Umbilical cord (tissue), 2 donors: Measurements from ENCODE around the gene TRIO. TPM values are rescaled to one million over a fixed set of nuclear protein-coding genes. Genes with fewer than 3 reads are reported as not detected.

Experiments used
- DNase-seq: peaks from one replicate; pipeline ENCODE4 v3.0.0-alpha.2; 2015; ENCODE audit warnings: low spot score
- total RNA-seq: library from RNA; depleted of rRNA; stranded (reverse); fragments of >200 nt; gene quantifications from one replicate; pipeline ENCODE4 v1.2.3, GENCODE V29; 2014; ENCODE audit warnings: low replicate concordance; ENCODE audit not compliant: insufficient read depth

The TRIO gene
- total RNA-seq, 1 donor from 2014 or later, result 170 TPM

GRCh38 chr5:14351845-14352712 is 208.9 kb downstream of the TRIO start:
- peak; percentile 58 for DNase-seq

GRCh38 chr5:14353726-14354474 is 210.8 kb downstream of the TRIO start:
- no peak for DNase-seq

- DNase-seq, result peak; percentile 59
Observed at GRCh38 chr5:14355391-14355790, 212.2 kb downstream of the TRIO start.

- no peak for DNase-seq
Observed at GRCh38 chr5:14356305-14356704, 213.2 kb downstream of the TRIO start.

- DNase-seq, result no peak
Observed at GRCh38 chr5:14357441-14357840, 214.3 kb downstream of the TRIO start.

GRCh38 chr5:14357851-14358250 is 214.7 kb downstream of the TRIO start:
- DNase-seq, result no peak

GRCh38 chr5:14358536-14358935 is 215.4 kb downstream of the TRIO start:
- no peak for DNase-seq

- no peak for DNase-seq
Observed at GRCh38 chr5:14359069-14360043, 216.2 kb downstream of the TRIO start.

- no peak for DNase-seq
Observed at GRCh38 chr5:14362491-14362890, 219.3 kb downstream of the TRIO start.

- DNase-seq, result no peak
Observed at GRCh38 chr5:14364096-14364495, 221.0 kb downstream of the TRIO start.

GRCh38 chr5:14364576-14365472 is 221.7 kb downstream of the TRIO start:
- no peak for DNase-seq

- DNase-seq, result no peak
Observed at GRCh38 chr5:14365831-14366430, 222.8 kb downstream of the TRIO start.

GRCh38 chr5:14366763-14367162 is 223.6 kb downstream of the TRIO start:
- no peak for DNase-seq

- no peak for DNase-seq
Observed at GRCh38 chr5:14367364-14367763, 224.2 kb downstream of the TRIO start.

- DNase-seq, result no peak
Observed at GRCh38 chr5:14369780-14370179, 226.6 kb downstream of the TRIO start.

- DNase-seq, result no peak
Observed at GRCh38 chr5:14370386-14370785, 227.2 kb downstream of the TRIO start.

- DNase-seq, result no peak
Observed at GRCh38 chr5:14373685-14374084, 230.5 kb downstream of the TRIO start.

- DNase-seq, result no peak
Observed at GRCh38 chr5:14374100-14374499, 231.0 kb downstream of the TRIO start.

GRCh38 chr5:14376789-14377188 is 233.6 kb downstream of the TRIO start:
- DNase-seq, result no peak
